GM19397 (cell line): ENCODE data around the gene RSPH1.

Source experiments
- ATAC-seq: cut with Tn5 transposase; IDR thresholded peaks from one replicate; pipeline ENCODE4 v1.9.1; 2021; ENCODE audit warnings: mild to moderate bottlenecking, moderate library complexity; ENCODE audit not compliant: unreplicated experiment

Gene RSPH1

GRCh38 chr21:42467140-42467983, 28.7 kb downstream of the RSPH1 start:
- no peak for ATAC-seq

GRCh38 chr21:42466700-42467099, 29.3 kb downstream of the RSPH1 start:
- no peak for ATAC-seq

GRCh38 chr21:42465803-42466127, 30.3 kb downstream of the RSPH1 start:
- ATAC-seq = no peak

- ATAC-seq = no peak
Measured at GRCh38 chr21:42465008-42465802, 30.8 kb downstream of the RSPH1 start.

GRCh38 chr21:42463861-42464515, 32.0 kb downstream of the RSPH1 start:
- ATAC-seq = no peak

GRCh38 chr21:42461881-42462877, 33.8 kb downstream of the RSPH1 start:
- no peak for ATAC-seq

GRCh38 chr21:42461185-42461520, 34.9 kb downstream of the RSPH1 start:
- ATAC-seq = no peak

GRCh38 chr21:42460391-42461184, 35.4 kb downstream of the RSPH1 start:
- peak; percentile 55 for ATAC-seq

GRCh38 chr21:42459546-42460215, 36.3 kb downstream of the RSPH1 start:
- no peak for ATAC-seq

GRCh38 chr21:42459082-42459460, 37.0 kb downstream of the RSPH1 start:
- ATAC-seq = no peak

GRCh38 chr21:42456457-42456856, 39.6 kb downstream of the RSPH1 start:
- ATAC-seq = no peak

GRCh38 chr21:42455754-42456440, 40.1 kb downstream of the RSPH1 start:
- no peak for ATAC-seq

GRCh38 chr21:42455196-42455595, 40.8 kb downstream of the RSPH1 start:
- ATAC-seq = no peak

- ATAC-seq = no peak
Measured at GRCh38 chr21:42454786-42455185, 41.2 kb downstream of the RSPH1 start.

GRCh38 chr21:42453986-42454570, 41.9 kb downstream of the RSPH1 start:
- ATAC-seq = no peak

GRCh38 chr21:42453224-42453985, 42.6 kb downstream of the RSPH1 start:
- ATAC-seq = no peak

GRCh38 chr21:42452401-42453223, 43.4 kb downstream of the RSPH1 start:
- ATAC-seq = no peak
